ENCODE measurements around the gene MICALL2.
"Not testable (repeated sequence)": the region's sequence is repeated elsewhere in the genome, so short reads cannot be mapped to it uniquely, and the experiment has no call there.

The MICALL2 gene

GRCh38 chr7:1447112-1447511, 12.2 kb downstream of the MICALL2 start:
- DNase-seq = no peak

- no peak for DNase-seq
Measured at GRCh38 chr7:1446620-1447032, 12.6 kb downstream of the MICALL2 start.

- not testable (repeated sequence) for DNase-seq
Measured at GRCh38 chr7:1446026-1446425, 13.2 kb downstream of the MICALL2 start.

- DNase-seq = no peak
Measured at GRCh38 chr7:1445341-1445740, 13.9 kb downstream of the MICALL2 start.

- no peak for DNase-seq
Measured at GRCh38 chr7:1444925-1445322, 14.3 kb downstream of the MICALL2 start.

GRCh38 chr7:1444214-1444924, 14.9 kb downstream of the MICALL2 start:
- no peak for DNase-seq

GRCh38 chr7:1443587-1444200, 15.6 kb downstream of the MICALL2 start:
- DNase-seq = not testable (repeated sequence)

- no peak for DNase-seq
Measured at GRCh38 chr7:1442355-1443124, 16.7 kb downstream of the MICALL2 start.

- no peak for DNase-seq
Measured at GRCh38 chr7:1441615-1442354, 17.5 kb downstream of the MICALL2 start.

- DNase-seq = no peak
Measured at GRCh38 chr7:1440620-1441019, 18.6 kb downstream of the MICALL2 start.

- DNase-seq = no peak
Measured at GRCh38 chr7:1439373-1440363, 19.6 kb downstream of the MICALL2 start.

- DNase-seq = no peak
Measured at GRCh38 chr7:1438821-1439220, 20.4 kb downstream of the MICALL2 start.

GRCh38 chr7:1438208-1438607, 21.1 kb downstream of the MICALL2 start:
- DNase-seq = no peak

GRCh38 chr7:1437155-1437880, 22.0 kb downstream of the MICALL2 start:
- DNase-seq = no peak

- DNase-seq = no peak
Measured at GRCh38 chr7:1436608-1437007, 22.7 kb downstream of the MICALL2 start.

- no peak for DNase-seq
Measured at GRCh38 chr7:1434891-1435670, 24.2 kb downstream of the MICALL2 start.

- DNase-seq = no peak
Measured at GRCh38 chr7:1434165-1434718, 25.0 kb downstream of the MICALL2 start.

GRCh38 chr7:1433128-1433920, 25.9 kb downstream of the MICALL2 start:
- DNase-seq = no peak

GRCh38 chr7:1432411-1433082, 26.7 kb downstream of the MICALL2 start:
- peak; percentile 75 for DNase-seq
